Measurements from ENCODE around the gene SLC4A4.

- TF ChIP-seq SRF (IDR thresholded peaks at IDR 0.05; ENCODE audit: low read depth, low read length) = no peak
- no peak for TF ChIP-seq YEATS4 (CRISPR knock-in tag; IDR thresholded peaks at IDR 0.05; ENCODE audit: borderline replicate concordance)
- TF ChIP-seq, protein P1, sequence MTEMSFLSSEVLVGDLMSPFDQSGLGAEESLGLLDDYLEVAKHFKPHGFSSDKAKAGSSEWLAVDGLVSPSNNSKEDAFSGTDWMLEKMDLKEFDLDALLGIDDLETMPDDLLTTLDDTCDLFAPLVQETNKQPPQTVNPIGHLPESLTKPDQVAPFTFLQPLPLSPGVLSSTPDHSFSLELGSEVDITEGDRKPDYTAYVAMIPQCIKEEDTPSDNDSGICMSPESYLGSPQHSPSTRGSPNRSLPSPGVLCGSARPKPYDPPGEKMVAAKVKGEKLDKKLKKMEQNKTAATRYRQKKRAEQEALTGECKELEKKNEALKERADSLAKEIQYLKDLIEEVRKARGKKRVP (CRISPR knock-in tag; IDR thresholded peaks at IDR 0.05) = no peak
- TF ChIP-seq MZF1 (CRISPR knock-in tag; IDR thresholded peaks at IDR 0.05; ENCODE audit: borderline replicate concordance) = no peak
- TF ChIP-seq MXI1 (IDR thresholded peaks at IDR 0.05; ENCODE audit: borderline replicate concordance, low read depth, low read length) = no peak
- no peak for TF ChIP-seq CEBPB (IDR thresholded peaks at IDR 0.05; ENCODE audit: borderline replicate concordance, low read depth, low read length)
- TF ChIP-seq HNF1A (IDR thresholded peaks at IDR 0.05; ENCODE audit: low read depth) = no peak
- TF ChIP-seq HNF1A (CRISPR knock-in tag; IDR thresholded peaks at IDR 0.05; ENCODE audit: borderline replicate concordance) = no peak
- no peak for TF ChIP-seq ELF1 (CRISPR knock-in tag; IDR thresholded peaks at IDR 0.05)
- TF ChIP-seq, protein P2, sequence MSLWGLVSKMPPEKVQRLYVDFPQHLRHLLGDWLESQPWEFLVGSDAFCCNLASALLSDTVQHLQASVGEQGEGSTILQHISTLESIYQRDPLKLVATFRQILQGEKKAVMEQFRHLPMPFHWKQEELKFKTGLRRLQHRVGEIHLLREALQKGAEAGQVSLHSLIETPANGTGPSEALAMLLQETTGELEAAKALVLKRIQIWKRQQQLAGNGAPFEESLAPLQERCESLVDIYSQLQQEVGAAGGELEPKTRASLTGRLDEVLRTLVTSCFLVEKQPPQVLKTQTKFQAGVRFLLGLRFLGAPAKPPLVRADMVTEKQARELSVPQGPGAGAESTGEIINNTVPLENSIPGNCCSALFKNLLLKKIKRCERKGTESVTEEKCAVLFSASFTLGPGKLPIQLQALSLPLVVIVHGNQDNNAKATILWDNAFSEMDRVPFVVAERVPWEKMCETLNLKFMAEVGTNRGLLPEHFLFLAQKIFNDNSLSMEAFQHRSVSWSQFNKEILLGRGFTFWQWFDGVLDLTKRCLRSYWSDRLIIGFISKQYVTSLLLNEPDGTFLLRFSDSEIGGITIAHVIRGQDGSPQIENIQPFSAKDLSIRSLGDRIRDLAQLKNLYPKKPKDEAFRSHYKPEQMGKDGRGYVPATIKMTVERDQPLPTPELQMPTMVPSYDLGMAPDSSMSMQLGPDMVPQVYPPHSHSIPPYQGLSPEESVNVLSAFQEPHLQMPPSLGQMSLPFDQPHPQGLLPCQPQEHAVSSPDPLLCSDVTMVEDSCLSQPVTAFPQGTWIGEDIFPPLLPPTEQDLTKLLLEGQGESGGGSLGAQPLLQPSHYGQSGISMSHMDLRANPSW (CRISPR knock-in tag; IDR thresholded peaks at IDR 0.05; ENCODE audit: borderline replicate concordance) = no peak
- TF ChIP-seq, protein P3, sequence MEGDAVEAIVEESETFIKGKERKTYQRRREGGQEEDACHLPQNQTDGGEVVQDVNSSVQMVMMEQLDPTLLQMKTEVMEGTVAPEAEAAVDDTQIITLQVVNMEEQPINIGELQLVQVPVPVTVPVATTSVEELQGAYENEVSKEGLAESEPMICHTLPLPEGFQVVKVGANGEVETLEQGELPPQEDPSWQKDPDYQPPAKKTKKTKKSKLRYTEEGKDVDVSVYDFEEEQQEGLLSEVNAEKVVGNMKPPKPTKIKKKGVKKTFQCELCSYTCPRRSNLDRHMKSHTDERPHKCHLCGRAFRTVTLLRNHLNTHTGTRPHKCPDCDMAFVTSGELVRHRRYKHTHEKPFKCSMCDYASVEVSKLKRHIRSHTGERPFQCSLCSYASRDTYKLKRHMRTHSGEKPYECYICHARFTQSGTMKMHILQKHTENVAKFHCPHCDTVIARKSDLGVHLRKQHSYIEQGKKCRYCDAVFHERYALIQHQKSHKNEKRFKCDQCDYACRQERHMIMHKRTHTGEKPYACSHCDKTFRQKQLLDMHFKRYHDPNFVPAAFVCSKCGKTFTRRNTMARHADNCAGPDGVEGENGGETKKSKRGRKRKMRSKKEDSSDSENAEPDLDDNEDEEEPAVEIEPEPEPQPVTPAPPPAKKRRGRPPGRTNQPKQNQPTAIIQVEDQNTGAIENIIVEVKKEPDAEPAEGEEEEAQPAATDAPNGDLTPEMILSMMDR (CRISPR knock-in tag; IDR thresholded peaks at IDR 0.05) = no peak
- TF ChIP-seq NR2F1 (CRISPR knock-in tag; IDR thresholded peaks at IDR 0.05) = no peak
- TF ChIP-seq ZNF24 (IDR thresholded peaks at IDR 0.05) = no peak
- TF ChIP-seq ZNF337 (CRISPR knock-in tag; IDR thresholded peaks at IDR 0.05; ENCODE audit: borderline replicate concordance, low read depth) = no peak
These were observed 16.2 kb downstream of the SLC4A4 start for GRCh38 chr4:71355045-71355444.

Measured in HepG2 (cell line).